Left ventricle myocardium superior (tissue), 1 donor: ENCODE results near the gene SRL. TPM values are rescaled to one million over a fixed set of nuclear protein-coding genes. Genes with fewer than 3 reads are reported as not detected.
A peak's percentile ranks its signal among the peaks of the same experiment; 100 is the strongest.

ENCODE experiments used
- ATAC-seq: fragments of 200-7000 bp; cut with Tn5 transposase; one replicate; pipeline ENCODE4 v1.9.1; 2020; ENCODE audit warnings: mild to moderate bottlenecking, moderate library complexity
- DNase-seq: peaks from one replicate; pipeline ENCODE4 v3.0.0-alpha.2; 2020
- intact Hi-C: fragments of 100-400 bp; cut with micrococcal nuclease; formaldehyde crosslinking; loops from one replicate; pipeline ENCODE4 v1.11.0; 2022
- long read RNA-seq: library from polyadenylated mRNA; unstranded; transcript quantifications from one replicate; pipeline ENCODE4 v2.0.0, GENCODE V29; 2021
- total RNA-seq: library from RNA; stranded (reverse); fragmentation: NEBNext Ultra II Directional; extraction: Animal tissue kit (Norgen Biotek cat#: 25700); gene quantifications from one replicate; pipeline ENCODE4 v1.2.1, GENCODE V29; 2021
- donor health status: DM: no; HTN: yes; CAD: no; lungs with severe emphysema.

Gene SRL
- total RNA-seq, result 426 TPM
- long read RNA-seq, full-length matches to known transcripts, result 1,016 of 1,411 reads
- long read RNA-seq, partial matches to known transcripts, result 25 of 1,411 reads
- long read RNA-seq, other reads (novel, unspliced or antisense), result 370 of 1,411 reads

- intact Hi-C loops, result no loop called here
- ATAC-seq (peak; percentile 58), DNase-seq (peak; percentile 73)
These were observed at the start of gene SRL for GRCh38 chr16:4241928-4242283. Gene SRL, minus strand, starts transcription at chr16:4242080. Its CDS starts 13 bp downstream, at chr16:4242067.

DNA sequence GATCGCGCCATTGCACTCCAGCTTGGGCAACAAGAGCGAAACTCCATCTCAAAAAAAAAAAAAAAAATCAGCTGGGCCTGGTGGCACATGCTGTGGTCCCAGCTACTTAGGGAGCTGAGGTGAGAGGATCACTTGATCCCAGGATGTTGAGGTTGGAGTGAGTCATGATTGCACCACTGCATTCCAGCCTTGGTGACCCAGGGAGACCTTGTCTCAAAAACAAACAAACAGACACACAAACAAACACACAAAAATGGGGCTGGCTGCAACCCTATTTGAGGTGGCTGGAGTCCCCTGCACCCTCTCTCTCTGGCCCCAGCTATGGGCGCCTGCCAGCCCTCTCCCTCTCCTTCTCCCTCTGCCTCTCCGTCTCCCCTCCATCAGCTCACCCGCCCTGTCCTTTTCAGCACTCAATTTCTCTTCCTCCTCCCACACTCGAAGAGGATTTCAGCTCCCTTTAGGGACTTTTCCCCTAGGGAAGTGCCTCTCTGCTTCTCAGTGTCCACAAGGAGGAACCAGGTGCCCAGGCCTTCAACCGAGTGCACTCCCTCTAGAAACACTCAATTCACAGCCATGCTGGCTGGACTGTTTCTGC is 48.5 kb upstream of the SRL start:
- no peak for DNase-seq
- intact Hi-C loops, result no loop called here
- ATAC-seq, result no peak

DNA sequence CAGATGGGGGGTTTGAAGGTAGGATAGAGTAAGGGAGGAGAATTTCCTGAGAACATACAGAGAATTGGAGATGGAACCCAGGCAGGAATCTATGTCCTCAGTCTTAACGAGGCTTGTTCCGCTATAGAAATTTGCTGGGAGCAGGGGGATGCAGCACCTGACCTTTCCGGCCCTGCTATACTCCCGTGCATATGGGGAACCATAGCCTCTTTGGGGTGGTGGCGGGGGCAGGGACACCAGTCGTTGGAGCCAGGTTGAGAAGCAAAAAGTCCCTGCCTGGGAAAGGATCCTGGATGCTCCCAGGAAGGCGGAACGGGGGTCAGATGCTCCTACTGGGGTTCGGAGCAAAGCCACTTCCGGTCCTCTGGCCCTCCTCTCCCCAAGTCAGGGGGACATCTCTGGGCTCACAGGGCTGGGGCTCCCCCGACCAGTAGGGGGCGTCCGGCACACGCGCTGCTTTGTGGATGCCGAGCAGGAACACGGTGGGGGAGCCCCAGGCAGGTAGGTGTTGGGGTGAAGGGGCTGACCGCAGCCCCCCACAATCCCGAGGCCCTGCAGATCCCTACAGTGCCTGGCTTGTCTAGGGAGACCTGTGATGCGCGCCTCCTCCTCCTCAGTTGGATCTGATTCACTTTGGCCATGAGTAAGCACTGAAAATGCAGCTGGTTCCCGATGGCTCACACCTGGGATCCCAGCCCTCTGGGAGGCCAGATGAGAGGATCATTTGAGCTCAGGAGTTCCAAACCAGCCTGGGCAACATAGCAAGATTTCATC is 46.5 kb upstream of the SRL start:
- intact Hi-C loops, result loop anchor here (5.0 kb wide), 1 partner anchor 44 kb away; no protein-coding TSS in a partner anchor
- ATAC-seq (peak; percentile 79), DNase-seq (peak; percentile 90)

DNA sequence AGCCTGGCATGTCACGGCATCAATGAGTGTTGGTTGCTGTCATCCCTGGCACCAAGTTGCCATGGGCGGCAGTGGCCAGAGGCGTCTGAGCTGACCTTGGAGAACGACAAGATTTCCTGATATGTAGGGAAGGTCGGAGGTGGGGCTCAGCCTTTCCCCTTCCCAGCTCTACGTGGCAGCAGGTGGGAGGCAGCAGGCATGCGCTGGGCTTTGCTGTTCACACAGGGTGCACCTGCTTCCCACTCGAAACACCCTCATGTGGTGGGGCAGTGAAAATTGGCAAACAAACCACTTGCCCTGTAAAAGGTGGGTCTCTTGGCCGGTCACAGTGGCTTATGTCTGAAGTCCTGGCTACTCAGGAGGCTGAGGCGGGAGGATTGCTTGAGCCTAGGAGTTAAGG is 43.3 kb upstream of the SRL start:
- no peak for DNase-seq
- intact Hi-C loops, result loop anchor here (5.0 kb wide), 1 partner anchor 47 kb away; no protein-coding TSS in a partner anchor
- no peak for ATAC-seq

DNA sequence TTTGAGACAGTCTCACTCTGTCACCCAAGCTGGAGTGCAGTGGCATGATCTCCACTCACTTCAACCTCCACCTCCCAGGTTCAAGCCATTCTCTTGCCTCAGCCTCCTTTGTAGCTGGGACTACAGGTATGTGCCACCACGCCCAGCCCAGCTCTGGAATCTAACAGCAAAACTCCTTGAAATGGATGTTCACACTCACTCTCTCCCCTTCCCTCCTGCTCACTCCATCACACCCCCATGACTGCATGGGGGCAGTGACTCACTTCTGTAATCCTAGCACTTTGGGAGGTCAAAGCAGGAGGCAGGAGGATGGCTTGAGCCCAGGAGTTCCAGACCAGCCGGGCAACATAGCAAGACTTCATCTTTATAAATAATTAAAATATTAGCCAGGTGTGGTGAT is 42.1 kb upstream of the SRL start:
- ATAC-seq, result no peak
- intact Hi-C loops, result no loop called here
- DNase-seq, result no peak

DNA sequence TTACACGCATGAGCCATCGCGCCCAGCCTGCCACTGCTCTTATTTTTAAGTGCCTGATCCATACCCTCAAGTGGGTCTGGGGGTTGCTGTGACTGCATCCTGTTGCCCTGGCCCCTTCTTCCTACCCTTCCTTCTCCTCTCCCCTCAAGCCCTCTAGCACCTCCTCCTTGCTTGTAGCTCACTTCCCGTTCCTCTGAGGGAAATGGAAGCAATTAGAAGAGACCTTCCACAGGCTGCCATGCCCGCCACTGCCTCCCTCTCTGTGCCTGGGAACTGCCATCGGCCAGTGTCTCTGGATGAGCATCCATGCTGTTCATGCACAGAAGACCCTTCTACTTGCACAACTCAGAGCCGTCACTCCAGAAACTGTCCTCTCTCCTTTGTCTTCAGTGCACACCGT is 41.6 kb upstream of the SRL start:
- intact Hi-C loops, result no loop called here
- DNase-seq (no peak), ATAC-seq (no peak)

DNA sequence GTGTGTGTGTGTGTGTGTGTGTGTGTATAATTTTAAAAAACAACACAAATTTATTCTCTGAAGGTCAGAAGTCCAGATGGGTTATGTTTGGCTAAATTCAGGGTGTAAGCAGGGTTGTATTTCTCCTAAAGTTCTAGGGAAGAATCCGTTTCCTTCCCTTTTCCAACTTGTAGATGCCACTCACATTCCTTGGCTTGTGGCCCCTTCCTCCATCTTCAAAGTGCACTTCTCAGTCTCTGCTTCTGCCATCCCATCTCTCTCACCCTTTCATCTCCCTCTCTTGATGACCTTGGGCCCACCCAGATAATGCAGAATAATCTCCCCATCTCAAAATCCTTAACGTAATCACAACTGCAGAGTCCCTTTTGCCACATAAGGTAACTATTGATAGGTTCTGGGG is 38.7 kb upstream of the SRL start:
- DNase-seq (no peak), ATAC-seq (no peak)
- intact Hi-C loops, result no loop called here

DNA sequence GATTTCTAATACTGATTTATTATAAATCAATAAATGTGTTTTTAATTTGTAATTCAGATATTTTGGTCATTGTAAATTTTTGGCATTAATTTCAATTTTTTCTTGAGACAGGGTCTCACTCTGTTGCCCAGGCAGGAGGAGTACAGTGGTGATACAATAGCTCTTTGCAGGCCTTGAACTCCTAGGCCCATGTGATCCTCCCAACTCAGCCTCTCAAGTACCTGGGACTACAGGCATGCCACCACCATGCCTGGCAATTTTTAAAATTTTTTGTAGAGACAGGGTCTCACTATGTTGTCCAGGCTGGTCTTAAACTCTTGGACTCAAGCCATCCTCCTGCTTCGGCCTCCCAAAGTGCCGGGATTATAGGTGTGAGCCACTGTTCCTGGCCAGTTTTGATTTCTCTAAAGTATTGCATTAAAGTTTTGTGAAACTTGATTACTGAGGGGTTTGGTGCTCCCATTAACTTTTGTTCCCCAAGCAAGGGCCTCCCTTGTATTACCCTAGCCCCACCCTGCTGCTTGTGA is 36.2 kb upstream of the SRL start:
- intact Hi-C loops, result no loop called here
- DNase-seq, result no peak
- no peak for ATAC-seq

GRCh38 chr16:4275861-4276260 is 34.0 kb upstream of the SRL start:
- DNase-seq (peak; percentile 40), ATAC-seq (no peak)
- intact Hi-C loops, result no loop called here

DNA sequence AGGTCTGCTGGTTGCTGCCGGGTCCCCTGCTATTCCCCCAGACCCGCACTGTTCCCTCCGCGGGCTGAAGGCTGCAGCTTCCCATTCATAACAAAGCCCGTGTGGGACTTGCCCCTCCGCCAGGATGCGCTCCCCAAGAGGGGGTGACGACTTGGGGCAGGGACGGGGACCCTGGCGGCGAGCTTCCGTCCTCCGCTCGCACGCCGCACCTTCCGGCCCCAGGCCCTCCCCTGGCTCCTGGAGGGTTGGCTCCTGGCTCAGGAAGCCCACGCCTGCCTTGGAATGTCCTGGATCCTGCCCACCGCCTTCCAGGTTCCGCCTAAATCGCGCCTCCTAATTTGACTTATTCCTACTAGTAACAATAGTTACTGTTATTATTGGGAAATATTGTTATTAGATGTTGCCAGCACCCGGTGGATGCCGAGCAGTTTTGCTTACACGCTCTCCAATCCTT is 32.0 kb upstream of the SRL start:
- DNase-seq (peak; percentile 70), ATAC-seq (peak; percentile 35)
- intact Hi-C loops, result no loop called here

DNA sequence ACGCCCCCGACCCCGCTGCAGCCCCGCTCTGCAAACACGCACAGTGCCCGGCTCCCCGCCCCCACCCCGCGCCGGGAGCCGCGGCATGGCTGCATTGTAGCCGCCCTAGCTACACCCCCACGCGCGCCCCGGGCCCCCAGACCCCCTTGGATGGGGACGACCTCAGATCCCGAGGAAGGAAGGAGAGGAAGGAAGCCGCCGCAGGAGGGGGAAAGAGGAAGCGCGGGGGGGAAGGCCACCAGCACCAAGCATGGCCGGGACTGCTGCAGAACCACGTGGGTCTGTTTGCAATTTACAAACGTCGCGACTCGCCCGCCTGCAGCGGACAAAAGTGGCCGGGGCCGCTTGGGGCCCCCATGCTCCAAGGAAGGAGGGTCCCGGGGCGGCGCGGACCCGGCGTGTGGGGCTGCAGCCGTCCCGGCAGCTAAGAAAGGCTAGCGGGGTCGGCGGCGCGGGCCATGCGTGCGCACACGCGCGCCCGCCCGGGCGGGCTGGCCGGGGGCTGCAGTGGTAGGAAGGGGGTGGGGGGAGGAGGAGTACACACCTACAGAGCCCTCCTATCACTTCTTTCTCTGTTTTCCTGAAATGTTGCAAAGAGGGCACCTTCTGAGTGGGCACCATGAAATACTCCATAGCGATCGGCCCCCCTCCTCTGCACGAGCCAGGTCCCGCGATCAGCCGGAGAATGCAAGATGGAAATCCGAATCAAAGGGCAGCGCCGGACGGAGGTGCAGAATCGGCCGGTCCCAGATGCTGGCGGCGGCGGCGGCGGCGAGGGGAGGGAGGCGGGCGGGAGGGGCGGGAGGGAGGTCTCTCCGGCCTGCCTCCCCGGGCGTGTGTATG is 30.5 kb upstream of the SRL start:
- ATAC-seq (peak; percentile 13), DNase-seq (peak; percentile 69)
- intact Hi-C loops, result no loop called here

- intact Hi-C loops, result no loop called here
These were observed 29.6 kb upstream of the SRL start for GRCh38 chr16:4271176-4272113.

DNA sequence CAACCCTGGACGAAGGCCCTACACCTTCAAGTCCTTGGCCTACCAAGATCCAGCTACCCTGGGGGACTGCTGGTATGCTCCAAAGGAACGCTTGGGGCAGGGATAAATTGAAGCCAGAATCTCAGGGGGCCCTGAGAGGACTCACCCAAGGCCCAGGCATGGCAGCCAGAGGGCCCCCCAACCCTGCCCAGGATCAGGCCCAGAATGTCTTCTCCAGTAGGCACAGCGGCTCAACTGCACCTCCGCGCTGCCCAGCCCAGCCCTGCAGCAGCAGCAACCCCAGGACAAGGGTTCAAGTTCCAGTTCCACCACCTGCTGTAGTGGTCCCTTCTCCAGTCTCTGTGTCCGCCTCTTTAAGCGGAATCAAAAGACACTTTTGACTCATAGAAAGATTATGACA is 28.7 kb upstream of the SRL start:
- DNase-seq, result no peak

More at GRCh38 chr16:4271176-4272113, 29.6 kb upstream of the SRL start:
- DNase-seq, result peak; percentile 96
- peak; percentile 84 for ATAC-seq

DNA sequence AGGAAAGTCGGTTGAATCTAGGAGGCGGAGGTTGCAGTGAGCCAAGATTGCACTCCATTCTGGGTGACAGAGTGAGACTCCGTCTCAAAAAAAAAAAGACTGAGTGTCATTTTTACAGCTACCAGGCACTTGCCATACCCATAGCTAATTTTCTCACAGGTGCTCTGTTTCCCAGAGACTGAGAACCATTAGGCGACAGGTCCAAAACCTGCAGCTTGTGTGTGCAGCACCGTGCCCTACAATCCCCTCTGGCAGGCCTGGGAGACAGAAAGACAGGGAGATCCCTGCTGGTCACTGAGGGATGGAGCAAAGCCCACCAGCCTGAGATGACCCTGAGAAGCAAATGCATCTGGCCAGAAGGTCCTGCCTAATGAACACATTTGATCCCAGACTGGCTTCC is 28.2 kb upstream of the SRL start:
- DNase-seq (no peak), ATAC-seq (no peak)
- intact Hi-C loops, result no loop called here

More for the DNA sequence above, 28.7 kb upstream of the SRL start:
- no peak for ATAC-seq
- intact Hi-C loops, result no loop called here

GRCh38 chr16:4266372-4266771 is 24.5 kb upstream of the SRL start:
- ATAC-seq, result no peak
- DNase-seq, result no peak
- intact Hi-C loops, result no loop called here

DNA sequence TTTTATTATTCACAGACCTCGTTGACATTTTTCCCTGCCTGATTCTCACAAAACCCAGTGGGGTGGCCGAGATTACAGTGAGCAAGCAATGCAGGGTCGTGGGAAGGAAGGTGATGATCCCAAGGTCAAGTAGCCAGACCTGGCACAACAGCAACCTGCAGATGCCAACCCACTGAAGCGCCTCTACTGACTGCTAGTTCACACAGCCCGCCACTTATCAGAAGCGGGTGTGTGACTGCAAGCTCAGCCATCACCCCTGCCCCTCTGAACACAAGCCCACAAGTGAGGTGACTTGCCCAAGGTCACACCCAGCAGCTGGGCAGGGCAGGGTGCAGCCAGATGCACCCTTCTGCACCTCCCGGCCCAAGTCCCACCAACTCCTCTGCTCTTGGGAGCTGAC is 23.8 kb upstream of the SRL start:
- intact Hi-C loops, result no loop called here
- ATAC-seq (peak; percentile 22), DNase-seq (peak; percentile 43)

DNA sequence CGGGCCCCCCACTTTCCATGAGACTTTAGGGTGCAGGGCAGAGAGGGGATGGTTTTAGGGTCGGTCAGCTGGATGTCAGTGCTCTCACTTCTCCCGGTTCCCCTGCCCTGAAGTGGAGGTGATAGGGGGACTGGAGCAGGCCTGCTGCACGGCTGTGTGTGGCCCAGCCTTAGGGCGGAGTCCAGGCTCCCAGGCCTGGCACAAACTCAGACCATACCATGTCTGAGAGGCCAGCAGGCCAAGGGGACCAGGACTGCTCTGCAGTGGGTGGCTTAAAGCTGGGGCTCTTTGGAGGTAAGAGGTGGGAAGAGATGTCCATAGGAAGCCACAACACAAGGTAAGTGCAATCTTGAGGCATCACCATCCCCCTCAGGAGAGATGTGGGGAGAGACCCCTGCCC is 22.7 kb upstream of the SRL start:
- DNase-seq, result no peak
- ATAC-seq, result peak; percentile 57
- intact Hi-C loops, result no loop called here
